GM18499 (cell line): ENCODE results near the gene OTULIN.

ENCODE experiments used
- ATAC-seq: cut with Tn5 transposase; IDR thresholded peaks from one replicate; pipeline ENCODE4 v1.9.1; 2021; ENCODE audit warnings: moderate number of reproducible peaks; ENCODE audit not compliant: insufficient read depth, unreplicated experiment

The OTULIN gene

GRCh38 chr5:14716755-14717752 is 52.5 kb downstream of the OTULIN start:
- ATAC-seq, result no peak

DNA sequence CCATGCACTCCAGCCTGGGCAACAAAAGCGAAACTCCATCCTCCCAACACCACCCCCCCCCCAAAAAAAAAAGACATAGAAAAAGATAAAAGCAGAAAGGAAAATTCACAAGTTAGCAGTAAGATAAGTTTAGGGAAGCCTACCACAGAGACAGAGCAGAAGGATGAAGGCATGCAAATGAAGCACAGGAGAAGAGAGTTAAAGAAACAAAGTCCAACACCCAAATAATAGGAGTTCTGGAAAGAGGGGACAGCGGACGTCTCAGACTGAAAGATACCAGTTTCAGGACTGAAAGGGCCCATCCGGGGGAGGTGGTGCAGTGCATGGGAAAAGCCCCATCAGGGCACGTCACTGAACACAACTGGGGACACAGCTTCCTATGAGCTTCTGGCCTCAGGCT is 54.3 kb downstream of the OTULIN start:
- no peak for ATAC-seq

- no peak for ATAC-seq
Observed at GRCh38 chr5:14720236-14720923, 55.9 kb downstream of the OTULIN start.

DNA sequence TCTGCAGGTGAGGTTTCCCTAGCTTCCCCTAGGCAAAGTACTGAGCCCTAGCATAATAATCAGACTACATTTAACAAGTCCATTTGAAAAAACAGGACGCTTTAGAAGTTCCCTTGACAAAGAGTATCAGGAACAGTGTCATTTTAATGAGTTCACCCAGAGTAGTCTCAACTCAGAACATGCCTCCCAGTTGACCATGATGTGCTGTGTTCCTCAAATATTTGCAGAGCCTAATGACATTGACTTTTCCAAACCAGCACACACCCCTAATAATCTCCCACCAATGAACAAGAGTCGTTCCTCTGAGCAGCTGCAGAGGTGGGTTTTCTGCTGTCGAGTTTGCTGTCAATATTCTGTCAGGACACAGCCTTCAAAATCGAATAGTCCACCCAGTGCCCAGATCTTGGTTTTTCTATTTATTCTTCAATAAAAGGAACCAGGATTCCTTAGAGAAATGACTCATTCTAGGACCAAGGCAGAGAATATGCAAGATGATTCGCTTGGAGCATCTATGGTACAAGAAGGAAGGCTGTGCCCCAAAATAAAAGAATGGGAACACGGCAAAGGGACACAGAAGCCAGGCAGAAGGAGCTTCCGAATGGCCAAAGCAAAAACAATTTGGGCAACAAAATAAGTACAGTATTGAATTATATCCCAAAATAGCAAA is 57.6 kb downstream of the OTULIN start:
- no peak for ATAC-seq

- no peak for ATAC-seq
Observed at GRCh38 chr5:14722923-14723322, 58.4 kb downstream of the OTULIN start.

- ATAC-seq, result no peak
Observed at GRCh38 chr5:14723701-14724132, 59.2 kb downstream of the OTULIN start.

DNA sequence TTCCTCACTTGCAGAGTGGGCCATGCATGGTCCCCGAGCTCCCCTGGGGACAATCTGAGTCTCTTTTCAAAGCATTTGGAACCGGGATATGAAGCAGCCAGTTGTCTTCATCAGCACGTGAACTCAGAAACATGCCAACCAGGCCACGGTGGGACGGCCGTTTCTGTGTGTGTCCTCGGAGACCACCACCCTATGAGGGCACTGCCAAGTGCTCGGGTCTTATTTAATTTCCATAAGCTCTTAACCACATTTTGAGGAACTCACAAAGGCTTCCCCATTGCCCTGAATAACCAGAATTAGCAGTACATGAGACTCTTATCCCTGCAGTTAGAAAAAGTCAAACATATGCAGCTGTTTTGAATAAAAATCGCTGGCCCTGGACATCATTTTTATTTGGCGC is 60.1 kb downstream of the OTULIN start:
- no peak for ATAC-seq

GRCh38 chr5:14726066-14726838 is 61.7 kb downstream of the OTULIN start:
- no peak for ATAC-seq

- no peak for ATAC-seq
Observed at GRCh38 chr5:14727428-14727865, 62.9 kb downstream of the OTULIN start.

- ATAC-seq, result no peak
Observed at GRCh38 chr5:14727928-14728458, 63.5 kb downstream of the OTULIN start.

- no peak for ATAC-seq
Observed at GRCh38 chr5:14728459-14728938, 64.0 kb downstream of the OTULIN start.

- ATAC-seq, result no peak
Observed at GRCh38 chr5:14729448-14730385, 65.2 kb downstream of the OTULIN start.

- ATAC-seq, result no peak
Observed at GRCh38 chr5:14730466-14730865, 65.9 kb downstream of the OTULIN start.

DNA sequence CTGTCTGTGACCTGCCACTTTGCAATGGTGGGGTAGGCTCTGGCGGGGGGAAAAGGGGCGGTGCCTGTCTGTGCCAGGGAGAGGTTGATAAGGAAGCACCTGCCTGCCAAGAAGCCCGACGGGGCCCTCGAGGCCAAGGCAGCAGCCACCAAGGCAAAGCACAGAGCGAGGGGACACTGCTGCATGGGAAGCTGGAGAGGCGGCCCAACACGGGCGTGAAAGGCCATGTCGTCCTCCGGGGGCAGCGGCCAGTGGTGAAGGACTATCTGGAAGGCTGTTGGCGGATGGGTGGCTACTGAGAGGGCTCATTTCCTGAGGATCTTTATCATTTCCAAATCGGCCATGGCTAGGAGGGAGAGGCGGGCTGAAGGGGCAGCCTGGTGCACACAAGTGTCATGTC is 66.4 kb downstream of the OTULIN start:
- ATAC-seq, result no peak

- no peak for ATAC-seq
Observed at GRCh38 chr5:14732991-14733390, 68.5 kb downstream of the OTULIN start.

DNA sequence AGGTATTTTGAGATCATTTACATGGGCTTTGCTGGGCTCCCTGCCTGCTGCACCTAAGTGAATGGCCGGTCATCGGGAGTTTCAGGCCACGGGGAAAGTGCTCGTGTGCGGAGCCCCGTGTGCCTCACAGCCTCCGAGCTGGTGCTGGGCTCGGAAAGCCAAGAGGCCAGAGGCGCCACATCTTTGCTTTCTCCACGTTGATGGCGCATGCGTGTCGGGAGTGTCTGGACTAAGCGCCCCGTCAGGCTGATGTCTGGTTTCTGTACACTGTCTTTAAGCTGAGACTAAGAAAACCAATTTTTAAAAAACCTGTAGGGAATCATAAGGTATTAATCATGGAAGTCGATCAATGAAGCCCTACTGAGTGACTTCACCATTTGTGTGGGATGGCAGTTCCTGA is 69.1 kb downstream of the OTULIN start:
- no peak for ATAC-seq

DNA sequence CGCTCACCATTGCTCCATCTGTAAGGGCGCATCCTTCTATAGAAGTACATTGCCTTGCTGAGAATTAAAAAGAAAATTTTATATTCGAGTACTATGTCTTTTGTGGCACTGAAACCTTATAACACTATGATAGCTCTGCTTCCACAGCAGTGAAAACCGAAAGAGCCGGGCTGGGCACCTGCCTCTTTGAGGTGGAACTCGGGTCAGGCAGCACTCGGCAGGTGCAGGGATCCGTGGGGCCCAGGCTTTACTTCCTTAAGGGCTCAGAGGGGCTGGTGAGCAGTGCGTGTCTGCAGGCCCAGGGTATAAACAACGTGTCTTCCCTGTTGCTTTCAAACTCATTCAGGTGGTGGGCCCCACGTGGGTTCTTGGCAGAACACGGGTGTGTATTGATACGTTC is 69.9 kb downstream of the OTULIN start:
- ATAC-seq, result no peak

GRCh38 chr5:14735944-14736343 is 71.4 kb downstream of the OTULIN start:
- ATAC-seq, result no peak

GRCh38 chr5:14737291-14737690 is 72.8 kb downstream of the OTULIN start:
- no peak for ATAC-seq
